H1 (cell line): ENCODE results near the gene AFF2.

Experiments used
- CHD7 ChIP-seq: fragments of 300-600 bp; sonication (generic); IDR thresholded peaks from 2 replicates; pipeline ENCODE4 v1.7.1; 2012; ENCODE audit warnings: low read length, moderate library complexity, mild to moderate bottlenecking, inconsistent platforms; ENCODE audit not compliant: insufficient replicate concordance
- CREB1 ChIP-seq: IDR thresholded peaks from 2 replicates; pipeline ENCODE4 v1.6.1; 2012; ENCODE audit warnings: inconsistent platforms
- CTCF ChIP-seq, 3 experiments: IDR thresholded peaks; 1 replicate in 2 of 3; 2 replicates in 1 of 3; pipeline versions ENCODE4 v1.5.1 to v1.6.1; 2011; ENCODE audit warnings: low read length in 3 of 3, mild to moderate bottlenecking in 3 of 3, inconsistent platforms in 2 of 3, low read depth in 1 of 3, moderate library complexity in 1 of 3; ENCODE audit not compliant: insufficient read depth in 1 of 3; ENCODE audit errors: control extremely low read depth in 1 of 3
- EZH2 ChIP-seq: fragments of 200-600 bp; sonication (generic); IDR thresholded peaks from 2 replicates; pipeline ENCODE4 v1.7.1; 2012; ENCODE audit warnings: low read depth, mild to moderate bottlenecking, moderate library complexity, low read length, inconsistent platforms; ENCODE audit not compliant: severe bottlenecking
- FOSL1 ChIP-seq: IDR thresholded peaks from 2 replicates; pipeline ENCODE4 v1.6.1; 2011; ENCODE audit warnings: mild to moderate bottlenecking, low read depth, low read length, moderate library complexity; ENCODE audit not compliant: insufficient read depth
- KDM4A ChIP-seq: IDR thresholded peaks from one replicate; pipeline ENCODE4 v1.7.1; 2012; ENCODE audit warnings: low read depth, mild to moderate bottlenecking, moderate library complexity, low read length, inconsistent platforms; ENCODE audit not compliant: severe bottlenecking
- POLR2A ChIP-seq, 2 experiments: IDR thresholded peaks; 1 replicate in 1 of 2; 2 replicates in 1 of 2; pipeline ENCODE4 v1.6.1; 2011; ENCODE audit warnings: low read depth in 2 of 2, low read length in 2 of 2, mild to moderate bottlenecking in 2 of 2; ENCODE audit errors: control extremely low read depth in 1 of 2
- SRF ChIP-seq: IDR thresholded peaks from 2 replicates; pipeline ENCODE4 v1.6.1; 2011; ENCODE audit warnings: mild to moderate bottlenecking, low read depth, low read length, moderate library complexity
- USF2 ChIP-seq: IDR thresholded peaks from 2 replicates; pipeline ENCODE4 v1.6.1; 2011; ENCODE audit warnings: low read length, improper control_type of control experiment

- TF ChIP-seq EZH2 = no peak
- TF ChIP-seq FOSL1 = no peak
- no peak for TF ChIP-seq CREB1
- no peak for TF ChIP-seq CTCF (IDR thresholded peaks at IDR 0.05; ENCODE audit: control extremely low read depth in 1 of 3, insufficient read depth in 1 of 3, low read depth in 1 of 3, low read length in 3 of 3)
- TF ChIP-seq POLR2A (IDR thresholded peaks at IDR 0.05; ENCODE audit: control extremely low read depth in 1 of 2, low read depth in 2 of 2, low read length in 2 of 2) = no peak
- TF ChIP-seq CHD7 = no peak
- TF ChIP-seq SRF = no peak
- no peak for TF ChIP-seq USF2
- TF ChIP-seq KDM4A = no peak
Observed at GRCh38 chrX:148661035-148661434, 160.6 kb downstream of the AFF2 start.
